Ishikawa (cell line): ENCODE measurements around the gene MYB.

Source experiments
- CEBPB ChIP-seq: IDR thresholded peaks from 2 replicates; pipeline ENCODE4 v1.6.1; 2012
- CREB1 ChIP-seq: IDR thresholded peaks from 2 replicates; pipeline ENCODE4 v1.6.1; 2012; ENCODE audit warnings: low read depth
- EGR1 ChIP-seq: IDR thresholded peaks from 2 replicates; pipeline ENCODE4 v1.6.1; 2012
- EP300 ChIP-seq: IDR thresholded peaks from 2 replicates; pipeline ENCODE4 v1.6.1; 2012; ENCODE audit warnings: borderline replicate concordance
- FOXM1 ChIP-seq: IDR thresholded peaks from 2 replicates; pipeline ENCODE4 v1.6.1; 2012; ENCODE audit warnings: low read depth, borderline replicate concordance
- NFIC ChIP-seq: IDR thresholded peaks from 2 replicates; pipeline ENCODE4 v1.6.1; 2012
- RAD21 ChIP-seq: IDR thresholded peaks from 2 replicates; pipeline ENCODE4 v1.6.1; 2012; ENCODE audit warnings: low read depth
- TAF1 ChIP-seq: IDR thresholded peaks from 2 replicates; pipeline ENCODE4 v1.6.1; 2012; ENCODE audit warnings: low read depth, mild to moderate bottlenecking
- TCF12 ChIP-seq: IDR thresholded peaks from 2 replicates; pipeline ENCODE4 v1.6.1; 2012; ENCODE audit warnings: low read depth
- TEAD4 ChIP-seq: IDR thresholded peaks from 2 replicates; pipeline ENCODE4 v1.6.1; 2012
- YY1 ChIP-seq: IDR thresholded peaks from 2 replicates; pipeline ENCODE4 v1.6.1; 2012; ENCODE audit warnings: low read depth
- ZBTB7A ChIP-seq: IDR thresholded peaks from 2 replicates; pipeline ENCODE4 v1.6.1; 2012; ENCODE audit warnings: low read depth
- TF ChIP-seq, protein P1 (sequence below): IDR thresholded peaks from 2 replicates; pipeline ENCODE4 v1.6.1; 2012; ENCODE audit warnings: low read depth, mild to moderate bottlenecking
- TF ChIP-seq, protein P2 (sequence below): IDR thresholded peaks from 2 replicates; pipeline ENCODE4 v1.6.1; 2012
- TF ChIP-seq, protein P3 (sequence below): IDR thresholded peaks from 2 replicates; pipeline ENCODE4 v1.6.1; 2012

Gene MYB

DNA sequence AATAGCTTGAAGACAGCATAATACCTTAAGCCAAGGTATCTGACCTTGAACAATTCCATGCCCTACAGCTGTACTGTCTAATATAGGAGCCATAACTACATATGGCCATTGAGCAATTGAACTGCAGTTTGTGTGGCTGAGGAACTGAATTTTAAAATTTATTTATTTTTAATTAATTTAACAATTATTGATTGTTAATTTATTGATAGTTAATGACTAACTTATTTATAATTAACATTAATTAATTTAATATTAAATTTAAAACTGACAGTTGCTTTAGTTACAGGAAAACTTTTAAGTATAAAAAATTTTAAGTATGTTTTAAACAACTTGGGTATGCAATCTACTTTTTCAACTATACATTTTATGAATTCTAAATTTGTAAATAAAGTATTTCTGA is 12.3 kb upstream of the MYB start:
- TF ChIP-seq CREB1 (no peak), TEAD4 (no peak), TAF1 (no peak), RAD21 (no peak), TCF12 (no peak)

DNA sequence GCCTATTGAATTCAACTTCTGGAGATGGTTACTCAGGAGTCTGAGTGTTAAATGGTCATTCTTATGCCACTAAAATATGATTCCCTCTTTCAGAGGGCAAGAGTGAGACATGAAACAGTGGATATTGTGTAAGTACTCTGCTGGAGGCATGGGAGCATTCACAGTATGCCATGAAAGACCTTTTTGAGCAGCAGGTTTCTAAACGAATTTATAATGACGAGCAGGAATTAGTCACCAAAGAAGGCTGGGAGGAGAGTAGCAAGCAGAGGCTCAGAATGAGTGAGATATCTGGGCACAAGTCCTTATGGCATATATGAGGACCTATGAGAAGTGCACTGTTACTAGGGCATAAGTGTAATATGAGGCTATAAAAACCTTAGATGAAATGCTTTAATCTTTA is 10.9 kb upstream of the MYB start:
- TF ChIP-seq, protein P1, sequence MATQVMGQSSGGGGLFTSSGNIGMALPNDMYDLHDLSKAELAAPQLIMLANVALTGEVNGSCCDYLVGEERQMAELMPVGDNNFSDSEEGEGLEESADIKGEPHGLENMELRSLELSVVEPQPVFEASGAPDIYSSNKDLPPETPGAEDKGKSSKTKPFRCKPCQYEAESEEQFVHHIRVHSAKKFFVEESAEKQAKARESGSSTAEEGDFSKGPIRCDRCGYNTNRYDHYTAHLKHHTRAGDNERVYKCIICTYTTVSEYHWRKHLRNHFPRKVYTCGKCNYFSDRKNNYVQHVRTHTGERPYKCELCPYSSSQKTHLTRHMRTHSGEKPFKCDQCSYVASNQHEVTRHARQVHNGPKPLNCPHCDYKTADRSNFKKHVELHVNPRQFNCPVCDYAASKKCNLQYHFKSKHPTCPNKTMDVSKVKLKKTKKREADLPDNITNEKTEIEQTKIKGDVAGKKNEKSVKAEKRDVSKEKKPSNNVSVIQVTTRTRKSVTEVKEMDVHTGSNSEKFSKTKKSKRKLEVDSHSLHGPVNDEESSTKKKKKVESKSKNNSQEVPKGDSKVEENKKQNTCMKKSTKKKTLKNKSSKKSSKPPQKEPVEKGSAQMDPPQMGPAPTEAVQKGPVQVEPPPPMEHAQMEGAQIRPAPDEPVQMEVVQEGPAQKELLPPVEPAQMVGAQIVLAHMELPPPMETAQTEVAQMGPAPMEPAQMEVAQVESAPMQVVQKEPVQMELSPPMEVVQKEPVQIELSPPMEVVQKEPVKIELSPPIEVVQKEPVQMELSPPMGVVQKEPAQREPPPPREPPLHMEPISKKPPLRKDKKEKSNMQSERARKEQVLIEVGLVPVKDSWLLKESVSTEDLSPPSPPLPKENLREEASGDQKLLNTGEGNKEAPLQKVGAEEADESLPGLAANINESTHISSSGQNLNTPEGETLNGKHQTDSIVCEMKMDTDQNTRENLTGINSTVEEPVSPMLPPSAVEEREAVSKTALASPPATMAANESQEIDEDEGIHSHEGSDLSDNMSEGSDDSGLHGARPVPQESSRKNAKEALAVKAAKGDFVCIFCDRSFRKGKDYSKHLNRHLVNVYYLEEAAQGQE = no peak
- TF ChIP-seq EGR1 (no peak), CREB1 (no peak)

DNA sequence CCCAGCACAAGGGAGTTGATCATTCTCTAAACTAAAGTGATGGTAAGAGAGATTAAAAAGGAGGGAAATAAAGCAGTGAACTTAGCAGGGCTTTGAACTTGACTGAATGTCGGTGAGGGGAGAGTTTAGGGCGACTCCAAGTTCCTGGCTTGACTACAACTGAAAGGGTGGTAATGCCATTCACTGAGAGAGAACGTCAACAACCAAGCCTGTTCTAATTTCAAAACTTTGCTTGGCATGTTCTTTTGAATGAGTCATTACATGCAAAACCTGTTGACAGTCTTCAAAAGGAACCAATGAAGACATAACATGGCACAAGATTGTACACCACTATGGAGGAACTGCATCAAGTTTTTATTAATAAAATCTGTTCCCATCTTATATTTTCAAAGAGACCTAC is 10.3 kb upstream of the MYB start:
- TF ChIP-seq EP300 (no peak), TCF12 (no peak), TEAD4 (no peak), FOXM1 (no peak)
- TF ChIP-seq, protein P2, sequence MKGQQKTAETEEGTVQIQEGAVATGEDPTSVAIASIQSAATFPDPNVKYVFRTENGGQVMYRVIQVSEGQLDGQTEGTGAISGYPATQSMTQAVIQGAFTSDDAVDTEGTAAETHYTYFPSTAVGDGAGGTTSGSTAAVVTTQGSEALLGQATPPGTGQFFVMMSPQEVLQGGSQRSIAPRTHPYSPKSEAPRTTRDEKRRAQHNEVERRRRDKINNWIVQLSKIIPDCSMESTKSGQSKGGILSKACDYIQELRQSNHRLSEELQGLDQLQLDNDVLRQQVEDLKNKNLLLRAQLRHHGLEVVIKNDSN = no peak
- TF ChIP-seq, protein P1 = no peak
- TF ChIP-seq, protein P3, sequence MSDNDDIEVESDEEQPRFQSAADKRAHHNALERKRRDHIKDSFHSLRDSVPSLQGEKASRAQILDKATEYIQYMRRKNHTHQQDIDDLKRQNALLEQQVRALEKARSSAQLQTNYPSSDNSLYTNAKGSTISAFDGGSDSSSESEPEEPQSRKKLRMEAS = no peak

DNA sequence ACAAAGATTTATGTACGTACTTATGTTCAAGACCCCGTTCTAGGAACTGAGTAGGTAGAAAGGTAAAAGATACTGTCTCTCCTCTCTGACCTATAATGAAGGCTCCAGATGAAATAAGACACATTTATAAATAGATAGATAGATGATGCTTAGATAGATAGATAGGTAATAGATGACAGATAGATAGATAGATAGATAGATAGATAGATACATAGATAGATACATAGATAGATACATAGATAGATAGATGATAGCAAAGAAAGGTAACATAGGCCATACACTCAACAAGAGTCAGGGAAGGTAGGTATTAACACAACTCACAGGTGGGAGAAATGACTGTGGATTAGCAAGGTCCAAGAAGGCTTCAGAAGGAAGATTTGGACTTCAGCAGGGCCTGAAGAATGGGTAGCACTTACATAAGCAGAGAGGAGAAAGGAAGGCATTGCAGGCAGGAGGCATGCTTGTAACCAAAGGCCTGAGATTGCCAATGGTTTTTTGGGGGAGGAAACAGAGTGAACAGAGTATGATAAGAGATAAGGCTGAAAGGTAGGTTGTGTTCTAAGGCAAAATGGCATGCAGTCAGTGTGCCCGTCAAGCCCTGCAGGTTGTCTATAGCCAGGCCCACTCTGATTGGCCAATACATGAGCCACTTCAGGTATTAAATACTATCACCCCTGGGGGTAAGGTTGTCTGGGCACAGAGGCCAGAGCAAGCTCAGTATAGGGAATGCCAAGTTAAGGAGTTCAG is 7.7 kb upstream of the MYB start:
- TF ChIP-seq RAD21 = no peak

DNA sequence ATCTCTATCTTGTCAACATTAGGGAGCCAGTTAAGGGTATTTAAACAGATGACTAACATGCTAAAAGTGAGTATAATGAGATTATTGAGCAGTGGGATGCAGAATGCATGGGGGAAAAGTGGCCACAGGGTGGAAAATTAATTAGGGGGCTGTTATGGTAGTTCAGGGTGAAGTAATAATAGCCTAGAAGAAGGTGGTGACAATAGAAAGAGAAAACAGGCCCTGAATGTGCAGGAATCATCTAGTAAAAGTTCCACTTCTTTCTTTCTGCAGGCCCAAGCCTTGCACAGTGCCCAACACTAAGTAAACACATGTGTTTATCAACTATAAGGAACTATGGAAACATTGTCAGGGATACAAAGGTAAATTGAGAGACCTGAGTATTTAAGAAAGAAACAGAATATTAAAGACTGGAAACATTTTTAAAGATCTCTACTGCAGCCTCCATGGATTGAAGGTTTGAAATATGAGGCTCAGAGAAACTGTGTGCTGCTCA is 7.1 kb upstream of the MYB start:
- TF ChIP-seq TEAD4 (no peak), CREB1 (no peak)

DNA sequence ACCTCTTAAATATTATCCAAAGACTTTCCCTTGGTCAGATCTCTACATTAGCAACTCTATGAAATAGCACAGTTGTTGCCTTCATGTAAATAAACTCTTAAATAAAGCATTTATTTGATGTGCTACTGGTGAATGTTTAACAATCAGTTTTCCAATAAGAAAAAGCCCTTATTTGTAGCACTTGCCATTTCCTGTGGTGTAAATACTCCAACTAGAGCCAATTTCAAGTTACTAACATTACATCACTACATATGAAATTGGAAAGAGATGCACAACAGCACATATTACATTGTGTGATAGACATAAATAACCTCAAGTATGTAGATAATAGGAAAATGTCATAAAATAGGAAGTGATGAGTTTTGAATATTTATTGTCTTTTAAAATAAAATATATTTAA is 5.0 kb upstream of the MYB start:
- TF ChIP-seq RAD21 (no peak), TEAD4 (no peak), CREB1 (no peak), EP300 (no peak), FOXM1 (no peak), YY1 (no peak), TAF1 (no peak), NFIC (no peak), ZBTB7A (no peak), TCF12 (no peak), CEBPB (no peak), EGR1 (no peak)
- TF ChIP-seq, protein P1 = no peak
- TF ChIP-seq, protein P2 = no peak
- TF ChIP-seq, protein P3 = no peak
